Fibroblast of upper back skin (primary cell): ENCODE measurements around the gene DCHS2.

Source experiments
- DNase-seq: peaks from one replicate; pipeline ENCODE4 v3.0.0-alpha.2; 2013

DCHS2 gene

DNA sequence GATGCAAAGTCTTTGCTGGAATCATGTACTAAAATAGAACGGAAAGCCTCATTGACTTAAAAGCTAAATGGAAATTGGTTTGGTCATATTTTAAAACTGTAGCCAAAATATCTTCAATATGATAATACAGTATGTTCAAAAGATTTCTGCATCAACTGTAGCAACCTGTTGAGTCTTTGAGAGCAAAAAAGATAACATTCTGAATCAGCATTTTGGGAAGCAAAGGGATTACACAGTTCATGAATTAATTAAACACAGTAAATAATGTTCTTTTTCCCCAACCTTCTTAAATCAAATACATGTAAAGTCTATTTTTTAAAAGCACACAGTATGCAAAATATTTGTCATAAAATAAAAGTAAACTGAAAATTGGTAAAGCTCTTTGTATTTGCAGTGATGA is 50.5 kb downstream of the DCHS2 start:
- DNase-seq = no peak

- DNase-seq = no peak
Measured at GRCh38 chr4:154439224-154439623, 52.4 kb downstream of the DCHS2 start.

DNA sequence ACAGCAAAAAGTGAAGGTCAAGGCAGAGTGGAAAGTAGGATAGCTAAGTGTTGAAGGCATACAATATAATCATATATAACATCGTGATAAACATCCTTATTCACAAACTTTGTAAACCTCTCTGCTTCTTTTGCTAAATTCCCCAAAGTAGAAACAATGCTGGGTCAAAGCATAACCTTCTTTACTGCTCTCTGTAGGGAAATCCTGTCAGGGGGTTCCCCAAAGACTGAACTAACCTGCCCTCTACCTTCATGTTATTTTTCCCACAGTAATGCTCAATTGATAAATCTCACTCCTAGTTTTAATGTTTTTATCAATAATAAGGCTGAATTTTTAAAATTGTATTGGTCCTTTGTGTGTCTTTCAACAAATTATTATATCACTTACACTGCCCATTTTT is 55.7 kb downstream of the DCHS2 start:
- DNase-seq = no peak

GRCh38 chr4:154433543-154433942 is 58.1 kb downstream of the DCHS2 start:
- no peak for DNase-seq

GRCh38 chr4:154429176-154429575 is 62.4 kb downstream of the DCHS2 start:
- no peak for DNase-seq

GRCh38 chr4:154427149-154427548 is 64.5 kb downstream of the DCHS2 start:
- DNase-seq = no peak

GRCh38 chr4:154425514-154425913 is 66.1 kb downstream of the DCHS2 start:
- no peak for DNase-seq

DNA sequence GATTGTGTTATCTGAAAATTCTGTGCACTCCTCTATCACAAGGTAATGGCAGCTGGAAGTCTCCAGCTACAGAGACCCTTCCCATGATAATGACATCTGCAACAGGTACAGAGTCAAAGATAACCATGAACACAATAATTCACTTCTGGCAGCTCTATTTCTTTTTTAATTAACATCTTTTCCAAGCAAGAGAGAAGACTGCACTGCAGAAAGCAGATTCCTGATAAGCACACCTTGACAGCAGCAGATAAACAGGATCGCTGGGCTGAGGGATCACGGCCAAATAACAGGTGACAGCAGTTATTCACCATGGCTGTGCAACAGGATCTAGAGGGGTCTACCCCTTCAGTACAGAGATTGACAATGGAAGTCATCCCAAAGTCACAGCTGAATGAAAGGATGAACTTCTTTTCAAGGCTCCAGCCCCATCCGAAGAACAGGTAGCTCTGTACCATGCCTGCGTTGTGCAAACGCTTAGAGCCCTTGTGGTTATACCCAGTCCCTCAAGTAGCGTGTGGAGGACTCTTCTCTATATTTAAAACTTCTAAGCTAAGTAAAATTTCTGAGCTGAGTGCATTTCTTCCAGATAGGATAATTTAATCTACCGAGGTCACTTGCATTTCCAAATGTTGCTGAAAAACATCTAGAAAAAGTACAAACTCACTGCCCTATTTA is 66.7 kb downstream of the DCHS2 start:
- DNase-seq = no peak

- no peak for DNase-seq
Measured at GRCh38 chr4:154422152-154422551, 69.4 kb downstream of the DCHS2 start.

GRCh38 chr4:154421618-154422017 is 70.0 kb downstream of the DCHS2 start:
- no peak for DNase-seq

GRCh38 chr4:154417373-154417673 is 74.3 kb downstream of the DCHS2 start:
- DNase-seq = no peak

GRCh38 chr4:154416190-154416547 is 75.4 kb downstream of the DCHS2 start:
- DNase-seq = no peak

DNA sequence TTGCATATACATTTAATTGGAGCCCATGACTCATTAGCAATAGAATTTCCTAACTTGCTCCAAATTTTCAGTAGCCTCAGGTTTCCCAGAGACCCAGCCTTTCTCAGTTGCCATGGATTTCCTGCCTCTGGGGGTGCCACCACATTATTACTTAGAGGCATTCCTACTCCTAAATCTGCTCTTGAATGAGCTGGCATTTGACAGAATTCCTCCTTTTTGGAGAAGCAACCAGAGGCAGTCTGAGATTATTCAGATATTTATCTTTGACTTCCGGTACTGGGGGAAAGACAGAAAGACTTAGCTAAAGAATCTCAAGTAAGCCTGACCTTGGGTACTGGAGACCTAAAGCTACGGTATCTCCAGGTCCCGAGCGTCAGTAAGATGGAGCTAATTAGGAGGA is 76.3 kb downstream of the DCHS2 start:
- no peak for DNase-seq

- DNase-seq = no peak
Measured at GRCh38 chr4:154414796-154415195, 76.8 kb downstream of the DCHS2 start.

DNA sequence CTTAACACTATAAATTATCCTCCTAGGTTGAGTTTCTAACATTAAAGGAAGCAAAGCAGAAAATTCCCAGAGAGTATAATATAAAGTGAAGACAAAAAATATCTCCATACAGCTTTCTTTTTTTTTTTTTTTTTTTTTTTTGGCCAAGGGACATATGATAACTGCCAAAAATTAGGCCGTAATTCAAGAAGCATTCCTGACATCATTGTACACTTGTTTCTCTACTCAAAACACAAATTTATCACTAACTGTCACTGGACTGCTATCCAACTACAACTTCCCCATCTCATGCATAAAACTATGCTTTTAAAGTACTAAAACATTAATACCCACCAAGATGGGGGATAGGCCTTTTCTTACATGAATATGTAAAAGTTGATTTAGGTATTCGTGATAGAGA is 77.2 kb downstream of the DCHS2 start:
- DNase-seq = no peak

- no peak for DNase-seq
Measured at GRCh38 chr4:154407443-154407842, 84.2 kb downstream of the DCHS2 start.

- no peak for DNase-seq
Measured at GRCh38 chr4:154406018-154406795, 85.4 kb downstream of the DCHS2 start.

- peak; percentile 43 for DNase-seq
Measured at GRCh38 chr4:154399259-154399974, 92.2 kb downstream of the DCHS2 start.

GRCh38 chr4:154390324-154390723 is 101.3 kb downstream of the DCHS2 start:
- no peak for DNase-seq

- no peak for DNase-seq
Measured at GRCh38 chr4:154389148-154389547, 102.5 kb downstream of the DCHS2 start.

GRCh38 chr4:154384012-154384411 is 107.6 kb downstream of the DCHS2 start:
- DNase-seq = no peak

DNA sequence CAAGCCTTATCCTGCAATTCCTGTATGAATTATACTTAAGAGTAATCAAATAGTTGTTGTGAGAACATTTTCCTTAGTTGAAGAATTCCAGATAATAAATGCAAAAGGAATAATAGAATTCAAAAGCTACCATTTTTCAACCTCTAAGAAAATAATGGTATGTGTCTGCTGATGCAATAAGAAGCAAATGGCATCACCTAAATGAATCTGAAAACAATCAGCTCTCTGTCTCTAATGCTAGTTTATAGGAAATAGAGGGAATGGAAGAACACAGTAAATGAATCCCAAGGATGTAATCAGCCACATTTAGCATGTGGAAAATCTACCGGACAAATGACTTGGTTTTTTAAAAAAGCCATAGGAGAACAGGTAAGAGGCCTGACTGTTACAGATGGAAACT is 115.1 kb downstream of the DCHS2 start:
- DNase-seq = peak; percentile 14

DNA sequence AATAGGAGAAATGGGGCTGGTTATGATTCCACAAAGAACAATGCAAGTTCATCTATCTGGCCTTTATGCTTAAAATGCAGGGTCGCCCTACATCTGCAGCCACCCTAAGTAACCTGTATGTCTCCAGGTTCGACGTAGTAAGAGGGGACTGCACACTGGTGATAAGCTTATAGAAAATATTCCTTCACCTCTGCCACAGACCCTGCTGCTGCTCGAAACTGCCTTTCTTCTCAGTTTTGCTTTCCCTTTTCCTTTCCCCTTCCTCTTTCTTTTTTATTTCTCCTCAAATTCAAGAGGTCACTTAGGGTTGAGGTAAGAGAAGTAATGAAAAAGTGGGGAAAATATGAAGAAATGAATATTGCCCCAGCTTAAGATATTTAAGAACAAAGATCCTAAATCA is 123.5 kb downstream of the DCHS2 start:
- DNase-seq = no peak

- DNase-seq = no peak
Measured at GRCh38 chr4:154367659-154368058, 123.9 kb downstream of the DCHS2 start.
